NCI-H345 treated with DMSO at 0.1 percent for 48 hours (cell line): ENCODE results near the gene C1RL.

ENCODE experiments used
- DNase-seq: peaks from one replicate; lab custom pipeline; 2025; ENCODE audit not compliant: unreplicated experiment; lab: John Stamatoyannopoulos, UW

The C1RL gene

GRCh38 chr12:7093486-7093885 lies 15.5 kb downstream of the C1RL start:
- DNase-seq = no peak

DNA sequence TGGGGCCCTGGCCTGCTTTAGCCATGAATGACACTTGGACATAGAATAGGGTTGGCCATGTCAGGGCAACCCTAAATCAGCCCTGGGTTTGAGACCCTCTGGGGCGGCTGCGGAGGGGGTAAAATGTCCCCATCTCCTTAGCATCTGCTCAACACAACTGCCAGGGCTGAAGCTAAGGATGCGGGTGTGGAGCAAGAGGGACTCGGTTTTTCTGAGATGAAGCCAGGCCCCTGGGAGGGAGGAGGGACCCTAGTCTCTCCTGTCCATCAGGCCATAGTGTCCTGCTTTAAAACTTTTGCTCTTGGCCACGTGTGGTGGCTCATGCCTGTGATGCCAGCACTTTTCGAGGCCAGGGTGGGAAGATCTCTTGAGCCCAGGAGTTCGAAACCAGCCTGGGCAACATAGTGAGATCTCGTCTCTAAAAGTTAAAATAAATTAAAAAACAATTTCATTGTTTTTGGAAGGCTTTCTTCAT lies 16.0 kb downstream of the C1RL start:
- DNase-seq = no peak

- no peak for DNase-seq
These were observed 16.6 kb downstream of the C1RL start, which contains the start of gene C1R for GRCh38 chr12:7092229-7092985. TSS of gene C1R (minus strand) at chr12:7092445. CDS start at chr12:7092388, 57 bp downstream.

GRCh38 chr12:7091660-7092228 lies 17.3 kb downstream of the C1RL start:
- DNase-seq = no peak

- no peak for DNase-seq
These were observed 17.8 kb downstream of the C1RL start for GRCh38 chr12:7091171-7091570.

GRCh38 chr12:7090222-7090998 lies 18.6 kb downstream of the C1RL start:
- DNase-seq = no peak

DNA sequence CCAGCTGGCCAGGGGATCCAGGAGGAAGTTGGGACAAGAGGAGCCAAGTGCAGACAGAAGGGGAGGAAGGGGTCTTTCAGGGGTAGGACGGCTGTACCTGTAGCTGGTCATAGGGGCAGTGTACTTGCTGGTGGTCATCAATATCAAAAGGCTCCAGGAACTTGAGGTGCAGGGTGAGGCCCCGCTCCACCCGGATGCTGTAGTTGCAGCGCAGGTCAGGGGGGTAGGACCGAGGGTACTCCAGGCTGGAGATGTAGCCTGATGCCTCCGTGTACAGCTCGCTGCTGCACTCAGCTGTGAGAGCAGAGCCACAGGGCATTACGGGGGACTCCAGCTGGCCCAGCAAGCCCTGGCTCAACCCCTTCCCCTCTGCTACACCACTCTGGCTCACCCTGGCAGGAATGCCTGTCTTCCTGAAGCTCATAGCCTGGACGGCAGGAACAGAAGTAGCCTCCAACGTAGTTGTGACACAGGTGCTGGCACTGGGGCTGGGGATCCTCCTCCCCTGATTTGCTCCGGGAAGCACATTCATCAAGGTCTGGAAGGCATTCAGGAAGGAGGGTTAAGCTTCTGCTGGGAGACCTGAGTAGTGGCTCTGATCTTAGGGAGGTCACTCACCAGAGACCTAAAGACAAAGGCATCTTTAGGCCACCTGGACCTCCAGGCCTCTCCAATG lies 19.7 kb downstream of the C1RL start:
- no peak for DNase-seq

DNA sequence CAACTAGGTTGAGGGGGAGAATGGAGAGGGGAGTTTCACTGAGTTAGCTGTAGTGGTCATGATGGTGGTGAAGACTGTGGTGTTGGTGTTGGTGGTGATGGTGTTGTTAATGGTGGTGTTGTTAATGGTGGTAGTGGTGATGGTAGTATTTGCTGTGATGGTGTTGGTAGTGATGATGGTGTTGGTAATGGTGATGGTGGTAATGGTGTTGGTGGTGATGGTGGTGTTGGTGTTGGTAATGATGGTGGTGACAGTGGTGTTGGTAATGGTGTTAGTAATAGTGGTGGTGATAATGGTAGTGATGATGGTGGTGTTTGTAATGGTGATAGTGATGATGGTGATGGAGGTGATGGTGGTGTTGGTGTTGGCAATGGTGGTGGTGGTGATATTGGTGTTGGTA lies 25.9 kb downstream of the C1RL start:
- no peak for DNase-seq

- DNase-seq = no peak
These were observed 28.0 kb downstream of the C1RL start for GRCh38 chr12:7081037-7081436.

- no peak for DNase-seq
These were observed 29.2 kb downstream of the C1RL start for GRCh38 chr12:7079826-7080125.

DNA sequence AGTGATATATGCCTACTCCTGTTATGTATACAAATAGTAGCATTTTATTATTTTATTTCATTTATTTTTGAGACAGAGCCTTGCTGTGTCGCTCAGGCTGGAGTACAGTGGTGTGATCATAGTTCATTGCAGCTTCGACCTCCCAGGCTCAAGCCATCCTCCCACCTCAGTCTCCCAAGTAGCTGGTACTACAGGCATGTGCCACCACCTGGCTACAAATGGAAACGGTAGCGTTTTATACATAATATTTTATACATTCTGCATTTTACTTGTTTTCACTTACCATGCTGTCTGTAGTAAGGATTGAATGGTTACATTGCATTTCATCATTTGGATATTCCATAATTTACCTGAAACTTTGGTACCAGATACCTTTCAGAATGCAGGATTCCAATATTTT lies 30.9 kb downstream of the C1RL start:
- DNase-seq = no peak

DNA sequence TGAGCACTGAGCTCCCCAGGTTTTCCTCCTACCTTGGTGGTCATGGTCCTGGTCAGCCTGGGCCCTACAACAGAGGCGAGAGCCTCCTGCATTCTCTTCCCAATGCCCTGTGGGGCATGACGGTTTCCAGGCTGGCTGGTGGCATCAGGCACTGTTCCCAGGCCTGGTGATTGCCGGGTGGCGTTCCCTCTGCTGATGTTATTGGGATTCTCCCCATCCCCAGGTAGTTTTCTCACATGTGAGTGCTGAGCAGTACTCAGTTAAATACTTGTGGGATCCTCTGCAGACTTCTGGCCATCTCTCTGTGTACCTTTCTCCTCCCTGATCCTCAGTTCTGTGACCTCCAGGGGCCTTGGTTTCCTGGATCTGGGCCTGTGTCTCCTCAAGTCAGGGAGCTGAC lies 32.5 kb downstream of the C1RL start:
- no peak for DNase-seq

DNA sequence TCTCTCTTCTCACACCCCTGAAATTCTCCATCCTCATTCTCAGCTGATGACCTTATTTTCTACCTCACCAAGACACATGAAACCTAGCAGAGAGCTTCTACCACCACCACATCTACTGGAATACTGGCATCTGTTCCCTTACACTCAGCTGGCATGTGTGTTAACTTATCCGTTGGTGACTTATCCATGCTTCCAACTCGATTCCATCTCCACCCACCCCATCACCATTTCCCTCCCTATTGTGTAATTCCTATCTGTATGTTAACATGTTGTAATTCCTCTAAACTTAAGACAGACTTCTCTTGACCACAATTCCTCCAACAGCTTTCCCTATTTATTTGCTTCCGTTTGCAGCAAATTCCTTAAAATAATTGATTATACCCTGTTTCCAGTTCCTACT lies 33.1 kb downstream of the C1RL start:
- no peak for DNase-seq

- DNase-seq = no peak
These were observed 33.5 kb downstream of the C1RL start for GRCh38 chr12:7075518-7075917.

DNA sequence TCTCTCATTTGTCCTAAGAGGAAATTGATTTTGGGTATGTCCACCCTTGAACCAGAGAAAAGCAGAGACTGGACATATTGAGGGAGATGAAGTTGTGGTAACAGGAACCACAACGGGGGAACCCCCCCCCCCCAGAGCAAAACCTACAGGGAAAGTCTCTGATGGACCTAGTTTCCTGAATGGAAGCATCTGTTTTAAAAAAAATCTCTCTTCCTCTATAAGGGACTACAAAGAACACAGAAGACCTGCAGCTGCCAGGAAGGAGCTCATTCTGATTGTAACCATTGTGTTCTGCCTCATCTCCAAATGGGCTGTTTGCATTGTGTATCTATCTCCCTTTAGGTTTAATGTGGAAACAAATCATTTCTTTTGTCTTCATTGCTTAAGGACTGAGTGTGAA lies 35.1 kb downstream of the C1RL start:
- DNase-seq = no peak

- no peak for DNase-seq
These were observed 36.5 kb downstream of the C1RL start for GRCh38 chr12:7072554-7072953.

GRCh38 chr12:7072035-7072434 lies 37.0 kb downstream of the C1RL start:
- no peak for DNase-seq

- no peak for DNase-seq
These were observed 39.6 kb downstream of the C1RL start for GRCh38 chr12:7069386-7069785.

DNA sequence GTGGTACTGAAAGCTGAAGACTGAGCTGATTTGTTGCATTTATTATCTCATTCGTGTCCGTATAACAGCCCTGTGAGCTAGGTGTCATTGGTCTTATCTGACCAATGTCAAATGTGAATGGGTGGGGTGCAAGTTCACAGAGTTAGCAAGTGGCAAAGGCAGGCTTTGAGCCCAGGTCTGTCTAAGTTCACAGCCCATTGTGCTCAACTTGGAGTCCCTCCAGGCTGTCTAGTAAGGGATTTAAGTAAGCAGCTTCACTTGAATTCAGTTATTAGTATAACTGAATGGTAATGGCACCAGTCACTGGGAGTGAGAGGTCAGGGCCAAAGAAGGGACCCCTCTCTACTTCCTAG lies 40.0 kb downstream of the C1RL start:
- DNase-seq = no peak

GRCh38 chr12:7068240-7068993 lies 40.6 kb downstream of the C1RL start:
- no peak for DNase-seq

- no peak for DNase-seq
These were observed 41.9 kb downstream of the C1RL start for GRCh38 chr12:7067096-7067495.
